H7 (cell line): ENCODE measurements around the gene RRAD. TPM values are rescaled to one million over a fixed set of nuclear protein-coding genes. Genes with fewer than 3 reads are reported as not detected.
"Not testable (repeated sequence)": the region's sequence is repeated elsewhere in the genome, so short reads cannot be mapped to it uniquely, and the experiment has no call there.

Experiments used
- DNase-seq: peaks from one replicate; pipeline ENCODE4 v3.0.0; 2012
- H3K27me3 ChIP-seq: 2 replicates; pipeline ENCODE4 v1.6.0; 2011; ENCODE audit warnings: mild to moderate bottlenecking, low read length; ENCODE audit not compliant: control insufficient read depth, insufficient read depth
- H3K36me3 ChIP-seq: replicated peaks from 2 replicates; pipeline ENCODE4 v1.5.1; 2011; ENCODE audit warnings: low read length; ENCODE audit not compliant: control insufficient read depth, insufficient read depth
- H3K4me3 ChIP-seq: 2 replicates; pipeline ENCODE4 v1.5.1; 2011; ENCODE audit warnings: low read depth, mild to moderate bottlenecking, control low read depth, low read length, moderate library complexity; ENCODE audit not compliant: insufficient read depth
- total RNA-seq: library from RNA; depleted of rRNA; stranded (reverse); fragments of >200 nt; shearing (Covaris generic); gene quantifications from 2 replicates; pipeline ENCODE4 v1.2.3, GENCODE V29; 2014

The RRAD gene
- total RNA-seq, 1 experiment from 2014 or later: 0.10 TPM

DNA sequence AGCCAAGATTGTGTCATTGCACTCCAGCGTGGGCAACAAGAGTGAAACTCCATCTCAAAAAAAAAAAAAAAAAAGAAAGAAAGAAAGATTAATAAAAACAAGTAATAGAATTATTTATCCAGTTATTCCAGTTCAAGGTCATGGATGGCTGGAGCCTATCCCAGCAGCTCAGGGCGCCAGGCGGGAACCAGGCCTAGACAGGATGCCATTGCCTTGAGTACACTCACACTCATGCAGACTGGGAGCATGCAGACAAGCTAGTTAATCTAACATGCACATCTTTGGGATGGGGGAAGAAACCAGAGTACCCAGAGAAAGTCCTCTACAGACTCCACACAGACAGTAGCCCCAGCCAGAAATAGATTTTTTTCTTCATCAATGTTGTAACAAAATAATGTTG lies 27.1 kb downstream of the RRAD start:
- Histone ChIP-seq H3K36me3 (no peaks in the 10 kb centered on the region), H3K27me3 (no peaks in the 10 kb centered on the region), H3K4me3 (no peak overlapping the region)
- no peak for DNase-seq

DNA sequence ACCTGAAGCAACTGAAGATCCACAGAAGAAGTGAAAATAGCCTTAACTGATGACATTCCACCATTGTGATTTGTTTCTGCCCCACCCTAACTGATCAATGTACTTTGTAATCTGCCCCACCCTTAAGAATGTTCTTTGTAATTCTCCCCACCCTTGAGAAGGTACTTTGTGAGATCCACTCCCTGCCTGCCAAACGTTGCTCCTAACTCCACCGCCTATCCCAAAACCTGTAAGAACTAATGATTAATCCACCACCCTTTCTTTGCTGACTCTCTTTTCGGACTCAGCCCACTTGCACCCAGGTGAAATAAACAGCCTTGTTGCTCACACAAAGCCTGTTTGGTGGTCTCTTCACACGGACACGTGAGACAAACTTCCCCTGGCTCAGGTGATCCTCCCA lies 28.7 kb downstream of the RRAD start:
- not testable (repeated sequence) for H3K36me3 ChIP-seq, DNase-seq, H3K4me3 ChIP-seq, H3K27me3 ChIP-seq

DNA sequence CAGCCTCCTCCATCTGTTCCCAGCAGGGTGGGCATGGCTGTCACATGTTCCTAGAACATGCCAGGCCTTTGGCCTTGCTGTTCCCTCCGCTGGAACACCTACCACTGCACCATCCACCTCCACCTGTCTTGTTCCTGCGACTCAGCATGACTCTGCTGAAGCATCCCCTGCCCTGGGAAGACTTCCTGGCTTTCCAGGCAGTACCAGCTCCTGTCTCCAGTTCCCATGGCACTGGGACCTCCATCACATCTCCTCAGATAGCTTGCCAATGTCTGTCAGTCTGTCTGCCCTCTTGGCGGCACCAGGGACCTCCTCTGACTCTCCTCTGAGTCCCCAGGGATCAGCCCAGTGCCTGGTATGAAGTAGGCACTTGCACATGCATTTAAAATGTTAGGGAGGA lies 29.3 kb downstream of the RRAD start:
- no peaks in the 10 kb centered on the region for H3K36me3 ChIP-seq
- no peak for DNase-seq

DNA sequence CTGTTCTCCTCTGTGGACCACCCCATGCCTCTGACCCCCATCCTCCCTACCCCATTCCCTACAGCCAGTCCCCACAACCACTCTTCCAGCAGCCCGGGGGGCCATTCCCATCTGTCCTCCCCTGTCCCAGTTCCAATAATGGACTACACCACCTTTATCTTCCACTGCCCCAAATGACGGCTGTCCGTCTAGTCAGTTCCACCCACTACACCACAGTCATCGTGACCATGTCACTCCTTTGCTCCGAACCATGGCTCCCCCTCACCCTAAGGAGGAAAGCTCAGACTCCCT lies 29.7 kb downstream of the RRAD start:
- H3K27me3 ChIP-seq: no peaks in the 10 kb centered on the region
- H3K4me3 ChIP-seq: no peak overlapping the region
- peak; percentile 29 for DNase-seq
- H3K36me3 ChIP-seq: 0 out of 2 replicates have a peak, but pooled peaks cover under 1% of the 10 kb centered on the region

More for the DNA sequence above, 29.3 kb downstream of the RRAD start:
- no peak overlapping the region for H3K4me3 ChIP-seq
- no peaks in the 10 kb centered on the region for H3K27me3 ChIP-seq

DNA sequence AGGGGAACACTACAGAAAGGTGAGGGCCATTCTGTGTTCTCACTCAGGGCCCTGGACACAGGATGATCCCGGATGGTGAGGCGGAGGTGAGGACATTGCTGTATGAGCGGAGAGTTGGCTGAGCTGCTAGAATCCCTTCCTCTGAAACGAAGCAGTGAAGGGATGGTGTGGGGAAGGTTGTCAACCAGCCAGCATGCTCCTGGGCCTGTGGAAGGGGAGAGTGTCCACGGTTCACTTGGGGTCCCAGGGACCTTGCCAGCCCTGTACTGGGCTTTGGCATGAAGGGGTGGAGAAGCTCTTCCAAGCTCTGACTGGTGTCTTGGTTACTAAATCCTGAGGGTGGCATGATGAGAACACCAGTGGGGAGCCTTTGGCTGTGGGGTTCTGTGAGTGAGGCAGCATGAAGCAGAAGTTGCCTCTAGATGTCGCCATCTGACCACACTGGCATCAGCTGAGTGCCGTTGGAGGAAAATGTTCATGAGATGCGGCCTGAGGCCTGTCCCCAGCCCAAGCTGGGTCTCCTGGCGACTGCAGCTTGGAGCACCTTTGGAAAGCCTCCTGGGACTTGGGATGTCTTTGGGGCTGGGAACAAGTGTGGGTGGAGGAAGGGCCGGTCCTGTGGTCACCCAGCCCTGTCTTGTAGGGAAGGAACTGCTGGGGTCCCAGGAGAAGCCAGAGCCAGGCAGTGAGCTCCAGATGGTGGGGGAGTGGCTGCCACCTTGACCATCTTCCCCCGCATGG lies 30.2 kb downstream of the RRAD start:
- Histone ChIP-seq H3K36me3 (0 out of 2 replicates have a peak, but pooled peaks cover 2% of the 10 kb centered on the region), H3K27me3 (no peaks in the 10 kb centered on the region), H3K4me3 (no peak overlapping the region)
- DNase-seq: peak; percentile 82

DNA sequence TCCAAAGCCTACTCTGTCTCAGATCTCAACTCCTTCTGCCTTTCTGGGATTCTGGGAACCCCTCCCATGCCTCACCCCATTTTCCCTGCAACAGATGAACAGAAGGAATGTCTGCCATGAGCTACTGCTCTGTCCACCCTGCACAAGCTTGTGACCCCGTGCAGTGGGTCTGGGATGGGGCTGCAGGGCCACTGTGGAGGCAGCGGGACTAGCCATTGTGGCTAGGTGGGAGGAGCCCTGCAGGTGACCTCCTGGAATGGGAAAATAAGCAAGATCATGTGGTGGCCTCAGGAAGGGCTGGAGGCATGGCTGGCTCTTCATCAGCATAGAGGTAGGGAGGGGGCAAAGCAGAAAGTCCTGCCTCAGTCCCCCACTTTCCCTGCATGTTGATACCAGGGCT lies 31.3 kb downstream of the RRAD start:
- DNase-seq: no peak
- Histone ChIP-seq H3K27me3 (no peaks in the 10 kb centered on the region), H3K4me3 (no peak overlapping the region), H3K36me3 (0 out of 2 replicates have a peak, but pooled peaks cover 2% of the 10 kb centered on the region)

DNA sequence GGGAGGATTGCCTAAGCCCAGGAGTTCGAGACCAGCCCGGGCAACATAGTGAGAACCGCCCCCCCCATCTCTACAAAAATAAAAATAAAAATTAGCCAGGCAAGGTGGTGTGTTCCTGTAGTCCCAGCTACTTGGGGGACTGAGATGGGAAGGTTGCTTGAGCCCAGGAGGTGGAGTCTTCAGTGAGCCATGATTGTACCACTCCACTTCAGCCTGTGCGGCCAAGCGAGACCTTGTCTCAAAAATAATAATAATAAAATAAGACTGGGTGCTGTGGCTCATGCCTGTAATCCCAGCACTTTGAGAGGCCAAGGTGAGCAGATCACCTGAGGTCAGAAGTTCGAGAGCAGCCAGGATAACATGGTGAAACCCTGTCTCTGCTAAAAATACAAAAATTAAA lies 33.5 kb downstream of the RRAD start:
- H3K4me3 ChIP-seq: no peak overlapping the region
- no peaks in the 10 kb centered on the region for H3K27me3 ChIP-seq
- DNase-seq: no peak
- peaks cover 2% of the 10 kb centered on the region; the same call in 1 of the 2 replicates for H3K36me3 ChIP-seq

DNA sequence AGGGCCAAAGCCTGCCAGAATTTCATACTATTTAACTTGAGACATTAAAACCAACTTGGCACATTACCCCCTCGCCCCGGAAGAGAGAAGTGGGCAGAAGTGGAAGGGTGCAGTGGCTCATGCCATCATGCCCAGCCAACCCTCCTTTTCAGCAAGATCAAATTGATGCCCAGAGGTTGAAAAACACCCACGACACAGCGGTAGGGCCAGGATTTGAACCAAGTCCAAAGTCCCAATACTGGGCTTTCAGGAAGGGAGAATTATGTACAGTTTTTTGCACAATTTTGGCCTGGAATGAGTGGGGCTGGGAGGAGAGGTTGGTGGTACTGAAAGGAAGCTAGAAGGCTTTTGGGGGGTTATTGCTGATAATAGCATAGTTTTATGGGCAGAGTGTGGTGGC lies 34.0 kb downstream of the RRAD start:
- Histone ChIP-seq H3K27me3 (no peaks in the 10 kb centered on the region), H3K4me3 (no peak overlapping the region), H3K36me3 (peaks cover 6% of the 10 kb centered on the region)
- DNase-seq: no peak

DNA sequence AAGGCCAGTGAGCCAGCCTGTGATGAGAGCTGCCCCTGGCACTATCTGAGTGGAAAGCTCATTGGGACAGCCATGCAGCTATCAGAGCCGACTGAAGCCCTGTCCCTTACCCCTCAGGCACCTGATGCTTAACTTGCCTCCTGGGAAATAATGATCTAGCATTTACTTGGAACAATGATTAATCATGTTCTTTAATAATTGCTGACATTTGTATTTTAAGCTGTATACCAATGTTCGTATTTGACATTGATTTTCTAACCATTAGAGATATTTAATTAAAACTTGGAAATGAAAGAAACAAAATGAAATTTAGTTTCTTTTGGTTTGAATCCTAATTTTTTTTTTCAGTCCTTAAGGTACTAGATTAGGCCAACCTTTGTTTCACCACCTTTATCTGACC lies 34.5 kb downstream of the RRAD start:
- Histone ChIP-seq H3K27me3 (no peaks in the 10 kb centered on the region), H3K4me3 (no peak overlapping the region), H3K36me3 (peaks cover 7% of the 10 kb centered on the region)
- no peak for DNase-seq

DNA sequence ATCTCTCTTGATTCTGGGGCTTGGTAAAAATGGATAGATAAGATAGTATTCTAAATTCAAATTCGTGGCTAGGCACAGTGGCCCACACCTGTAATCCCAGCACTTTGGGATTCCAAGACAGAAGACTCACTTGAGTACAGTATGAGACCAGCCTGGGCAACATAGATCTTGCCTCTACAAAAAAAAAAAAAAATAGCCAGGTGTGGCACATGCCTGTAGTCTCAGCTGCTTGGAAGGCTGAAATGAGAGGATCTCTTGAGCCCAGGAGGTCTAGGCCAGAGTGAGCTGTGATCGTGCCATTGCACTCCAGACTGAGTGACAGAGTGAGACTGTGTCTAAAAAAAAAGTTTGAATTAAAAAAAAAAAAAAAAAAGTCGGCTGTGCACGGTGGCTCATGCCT lies 35.7 kb downstream of the RRAD start:
- no peak overlapping the region for H3K4me3 ChIP-seq
- no peak for DNase-seq
- peaks cover 17% of the 10 kb centered on the region for H3K36me3 ChIP-seq
- no peaks in the 10 kb centered on the region for H3K27me3 ChIP-seq

DNA sequence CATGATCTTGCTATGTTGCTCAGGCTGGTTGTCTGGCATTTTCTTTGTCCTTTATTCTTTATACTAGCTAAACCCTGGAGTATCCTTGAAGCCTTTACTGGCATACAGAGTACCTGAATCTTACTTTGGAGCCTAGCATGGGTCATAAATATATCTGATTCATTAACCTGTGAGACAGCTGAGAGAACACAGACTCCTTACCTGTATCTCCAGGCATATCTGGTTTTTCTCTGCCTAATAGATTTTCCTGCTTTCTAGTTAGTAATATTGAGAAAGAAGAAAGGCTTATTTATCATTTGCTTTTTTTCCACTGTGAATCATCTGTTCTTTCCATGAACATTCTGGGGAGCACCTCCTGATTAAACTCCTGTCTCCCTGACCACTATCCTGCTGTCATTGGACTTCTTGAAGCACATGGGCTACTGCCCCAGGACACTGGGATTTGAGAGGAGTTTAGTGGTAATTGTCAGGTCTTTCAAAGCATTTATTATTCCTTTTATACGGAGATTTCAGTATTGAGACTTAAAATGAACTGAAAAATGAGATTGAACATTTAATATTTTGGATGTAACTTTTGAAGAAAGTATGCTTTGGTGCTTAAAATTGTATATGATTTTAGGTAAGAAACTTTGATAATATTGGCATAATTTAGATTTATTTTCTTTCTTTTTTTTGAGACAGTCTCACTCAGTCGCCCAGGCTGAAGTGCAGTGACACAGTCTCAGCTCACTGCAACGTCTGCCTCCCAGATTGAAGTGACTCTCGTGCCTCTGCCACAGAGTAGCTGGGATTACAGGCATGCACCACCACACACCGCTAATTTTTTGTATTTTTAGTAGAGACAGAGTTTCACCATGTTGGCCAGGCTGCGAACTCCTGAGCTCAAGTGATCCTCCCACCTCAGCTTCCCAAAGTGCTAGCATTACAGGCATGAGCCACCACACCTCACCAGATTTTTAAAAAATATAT lies 36.4 kb downstream of the RRAD start:
- no peak overlapping the region for H3K4me3 ChIP-seq
- DNase-seq: no peak
- peaks cover 22% of the 10 kb centered on the region for H3K36me3 ChIP-seq
- no peaks in the 10 kb centered on the region for H3K27me3 ChIP-seq

DNA sequence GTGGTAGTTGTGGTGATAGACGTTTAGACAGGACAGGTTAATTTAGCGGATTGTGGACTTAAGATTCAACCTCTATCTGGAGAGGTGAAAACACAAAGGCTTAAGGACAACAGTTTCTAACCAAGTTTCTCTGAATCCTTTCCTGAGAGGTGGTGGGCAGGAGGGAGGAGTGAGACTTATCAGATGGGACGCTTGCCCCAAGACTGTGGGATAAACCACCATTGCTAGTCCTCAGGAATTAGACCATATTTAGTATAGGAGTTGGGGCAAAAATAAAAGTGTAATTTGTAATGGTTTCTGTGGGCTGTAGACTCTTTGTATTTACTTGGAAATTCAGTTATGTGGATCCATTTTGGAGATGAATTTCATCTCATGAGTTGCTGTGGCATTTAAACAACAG lies 38.4 kb downstream of the RRAD start:
- no peak overlapping the region for H3K4me3 ChIP-seq
- DNase-seq: no peak
- no peaks in the 10 kb centered on the region for H3K27me3 ChIP-seq
- H3K36me3 ChIP-seq: peaks cover 22% of the 10 kb centered on the region

DNA sequence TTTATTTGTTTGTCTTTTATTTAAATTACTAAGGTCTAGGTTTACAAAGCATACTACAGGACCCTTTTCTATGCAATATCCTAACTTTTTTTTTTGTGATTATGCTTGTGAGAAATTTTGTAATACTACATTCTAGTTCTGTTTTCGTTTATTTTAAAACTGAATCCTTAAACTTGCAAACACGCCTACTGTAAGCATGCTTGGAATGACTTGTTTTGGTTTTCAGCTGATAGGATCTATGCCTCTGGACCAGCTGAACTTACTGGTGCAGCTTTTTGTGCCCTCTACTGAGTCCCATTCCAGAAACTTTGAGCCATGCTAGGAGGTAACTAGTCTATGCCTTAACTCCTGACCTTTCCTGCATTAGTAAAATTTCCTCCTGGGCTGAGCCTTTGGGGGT lies 39.0 kb downstream of the RRAD start:
- Histone ChIP-seq H3K4me3 (no peak overlapping the region), H3K36me3 (peaks cover 22% of the 10 kb centered on the region), H3K27me3 (no peaks in the 10 kb centered on the region)
- no peak for DNase-seq

DNA sequence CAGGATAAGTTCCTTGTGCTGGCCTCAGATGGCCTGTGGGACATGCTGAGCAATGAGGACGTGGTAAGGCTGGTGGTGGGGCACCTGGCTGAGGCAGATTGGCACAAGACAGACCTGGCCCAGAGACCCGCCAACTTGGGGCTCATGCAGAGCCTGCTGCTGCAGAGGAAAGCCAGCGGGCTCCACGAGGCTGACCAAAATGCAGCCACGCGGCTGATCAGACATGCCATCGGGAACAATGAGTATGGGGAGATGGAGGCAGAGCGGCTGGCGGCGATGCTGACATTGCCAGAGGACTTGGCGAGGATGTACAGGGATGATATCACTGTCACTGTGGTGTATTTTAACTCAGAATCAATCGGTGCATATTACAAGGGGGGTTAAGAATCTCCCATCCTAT lies 39.8 kb downstream of the RRAD start:
- no peak overlapping the region for H3K4me3 ChIP-seq
- no peaks in the 10 kb centered on the region for H3K27me3 ChIP-seq
- no peak for DNase-seq
- peaks cover 20% of the 10 kb centered on the region for H3K36me3 ChIP-seq

DNA sequence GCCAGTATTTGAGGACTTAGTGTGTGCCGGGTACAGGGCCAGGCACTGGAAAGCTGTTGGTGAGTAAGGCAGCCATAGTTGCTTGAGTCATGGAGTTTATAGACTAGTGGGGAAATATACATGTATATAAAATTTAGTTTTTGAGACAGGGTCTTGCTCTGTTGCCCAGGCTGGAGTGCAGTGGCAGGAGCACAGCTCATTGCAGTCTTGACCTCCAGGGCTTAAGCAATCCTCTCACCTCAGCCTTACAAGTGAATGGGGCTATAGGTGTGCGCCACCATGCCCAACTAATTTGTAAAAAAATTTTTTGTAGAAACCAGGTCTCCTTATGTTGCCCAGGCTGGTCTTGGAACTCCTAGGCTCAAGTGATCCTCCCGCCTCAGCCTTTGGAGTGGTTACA lies 42.6 kb downstream of the RRAD start:
- Histone ChIP-seq H3K36me3 (peaks cover 20% of the 10 kb centered on the region), H3K27me3 (peaks cover 4% of the 10 kb centered on the region), H3K4me3 (no peak overlapping the region)
- no peak for DNase-seq
